H1 (cell line): Measurements from ENCODE around the gene YPEL4. TPM values are rescaled to one million over a fixed set of nuclear protein-coding genes. Genes with fewer than 3 reads are reported as not detected.

Experiments used
- CTCF ChIA-PET: fragments of 300-600 bp; sonication (Branson Sonifier 250); formaldehyde crosslinking; loops from one replicate; lab custom pipeline; 2021; ENCODE audit not compliant: partially characterized antibody; lab: Charles Lee
- POLR2A ChIA-PET: fragments of 300-600 bp; sonication (Branson Sonifier 250); formaldehyde crosslinking; loops from one replicate; lab custom pipeline; 2021; ENCODE audit warnings: inconsistent platforms; ENCODE audit not compliant: partially characterized antibody; lab: Charles Lee
- DNase-seq, 2 experiments: peaks; one replicate each; pipeline versions ENCODE4 v3.0.0 to v3.0.0-alpha.2; 2010 to 2022; ENCODE audit warnings: low spot score in 2 of 2, low read depth in 1 of 2, mixed read lengths in 1 of 2
- FAIRE-seq: peaks from 2 replicates; lab custom pipeline; 2011; peaks lifted over from hg19 to GRCh38; lab: Jason Lieb, UNC
- H2AFZ ChIP-seq: 2 replicates; pipeline ENCODE4 v1.8.1; 2012; ENCODE audit warnings: low read length, inconsistent platforms
- H2AK5ac ChIP-seq: 2 replicates; pipeline ENCODE4 v1.6.1; 2013; ENCODE audit warnings: low read depth, low read length
- H2BK120ac ChIP-seq: replicated peaks from 2 replicates; pipeline ENCODE3; 2013; ENCODE audit warnings: low read depth, low read length, inconsistent platforms
- H2BK12ac ChIP-seq: 2 replicates; pipeline ENCODE4 v1.6.1; 2013; ENCODE audit warnings: low read depth, low read length
- H2BK15ac ChIP-seq: 2 replicates; pipeline ENCODE4 v1.6.1; 2013; ENCODE audit warnings: low read length
- H2BK20ac ChIP-seq: 2 replicates; pipeline ENCODE4 v1.6.1; 2013; ENCODE audit warnings: low read length
- H2BK5ac ChIP-seq: 2 replicates; pipeline ENCODE4 v1.6.1; 2013; ENCODE audit warnings: low read depth, low read length
- H3K14ac ChIP-seq: 2 replicates; pipeline ENCODE4 v1.6.1; 2013; ENCODE audit warnings: inconsistent platforms; ENCODE audit not compliant: insufficient read length
- H3K18ac ChIP-seq: 2 replicates; pipeline ENCODE4 v1.6.1; 2013; ENCODE audit warnings: low read length; ENCODE audit errors: extremely low read depth
- H3K23ac ChIP-seq: 2 replicates; pipeline ENCODE4 v1.6.1; 2013; ENCODE audit warnings: inconsistent platforms; ENCODE audit not compliant: insufficient read length
- H3K23me2 ChIP-seq: 2 replicates; pipeline ENCODE4 v1.6.1; 2013; ENCODE audit warnings: low read depth, low read length
- H3K27ac ChIP-seq: 2 replicates; pipeline ENCODE4 v1.6.1; 2011; ENCODE audit warnings: low read depth, low read length, inconsistent platforms
- H3K27me3 ChIP-seq, 4 experiments: replicated peaks in 1 of 4; 1 replicate in 1 of 4; 2 replicates in 3 of 4; pipeline versions ENCODE4 v1.6.1 to v1.8.1; 2011 to 2013; ENCODE audit warnings: low read length in 3 of 4, mild to moderate bottlenecking in 3 of 4, inconsistent platforms in 2 of 4, mixed read lengths in 2 of 4, moderate library complexity in 1 of 4; ENCODE audit not compliant: control insufficient read depth in 3 of 4, insufficient read depth in 3 of 4; ENCODE audit errors: extremely low read depth in 1 of 4
- H3K36me3 ChIP-seq, 4 experiments: 2 replicates each; pipeline versions ENCODE4 v1.6.1 to v1.8.1; 2011 to 2013; ENCODE audit warnings: mild to moderate bottlenecking in 4 of 4, low read length in 3 of 4, moderate library complexity in 2 of 4, control low read depth in 1 of 4, inconsistent platforms in 1 of 4; ENCODE audit not compliant: insufficient read depth in 4 of 4, control insufficient read depth in 2 of 4
- H3K4ac ChIP-seq: replicated peaks from 2 replicates; pipeline ENCODE3; 2013; ENCODE audit warnings: low read length, low read depth, mixed read lengths, inconsistent platforms; ENCODE audit not compliant: insufficient read length
- H3K4me1 ChIP-seq, 4 experiments: replicated peaks in 1 of 4; 1 replicate in 1 of 4; 2 replicates in 3 of 4; pipeline versions ENCODE4 v1.6.1 to v1.8.1; 2011 to 2013; ENCODE audit warnings: low read length in 3 of 4, inconsistent platforms in 2 of 4, mixed read lengths in 1 of 4; ENCODE audit not compliant: insufficient read depth in 4 of 4, control insufficient read depth in 3 of 4
- H3K4me2 ChIP-seq, 2 experiments: 2 replicates each; pipeline versions ENCODE4 v1.6.1 to v1.8.1; 2011 to 2013; ENCODE audit warnings: low read depth in 2 of 2, low read length in 2 of 2, control low read depth in 1 of 2, inconsistent platforms in 1 of 2, mild to moderate bottlenecking in 1 of 2; ENCODE audit not compliant: insufficient read depth in 1 of 2
- H3K4me3 ChIP-seq, 4 experiments: fragments of 200-600, 300-600 bp in 1 of 4; sonication (generic), shearing (Covaris generic), sonication (Bioruptor Twin) in 1 of 4; 2 replicates each; pipeline versions ENCODE4 v1.5.1 to v1.8.1; 2011 to 2016; ENCODE audit warnings: low read length in 4 of 4, low read depth in 3 of 4, control low read depth in 2 of 4, inconsistent platforms in 2 of 4, mild to moderate bottlenecking in 2 of 4, mixed read lengths in 1 of 4, moderate library complexity in 1 of 4; ENCODE audit not compliant: insufficient read depth in 2 of 4; ENCODE audit errors: extremely low read depth in 1 of 4
- H3K56ac ChIP-seq: replicated peaks from 2 replicates; pipeline ENCODE3; 2013; ENCODE audit warnings: low read depth, mild to moderate bottlenecking, mixed read lengths, low read length, inconsistent platforms; ENCODE audit not compliant: insufficient read length
- H3K79me1 ChIP-seq: 2 replicates; pipeline ENCODE4 v1.6.1; 2013; ENCODE audit warnings: low read depth, low read length, control low read depth
- H3K79me2 ChIP-seq, 2 experiments: 2 replicates each; pipeline versions ENCODE4 v1.6.1 to v1.8.1; 2012 to 2013; ENCODE audit warnings: low read length in 2 of 2, mild to moderate bottlenecking in 2 of 2, inconsistent platforms in 1 of 2; ENCODE audit not compliant: insufficient read depth in 2 of 2, control insufficient read depth in 1 of 2
- H3K9ac ChIP-seq, 4 experiments: replicated peaks in 1 of 4; 1 replicate in 1 of 4; 2 replicates in 3 of 4; pipeline versions ENCODE4 v1.6.1 to v1.8.1; 2011 to 2013; ENCODE audit warnings: low read depth in 3 of 4, low read length in 3 of 4, control low read depth in 2 of 4, mild to moderate bottlenecking in 2 of 4, moderate library complexity in 2 of 4, inconsistent platforms in 1 of 4; ENCODE audit errors: extremely low read depth in 1 of 4
- H3K9me3 ChIP-seq, 2 experiments: 2 replicates each; pipeline versions ENCODE4 v1.6.1 to v1.8.1; 2012 to 2013; ENCODE audit warnings: mild to moderate bottlenecking in 2 of 2, moderate library complexity in 2 of 2, control low read depth in 1 of 2, inconsistent platforms in 1 of 2, low read depth in 1 of 2, low read length in 1 of 2, mixed read lengths in 1 of 2; ENCODE audit not compliant: insufficient read depth in 2 of 2
- H4K20me1 ChIP-seq, 2 experiments: replicated peaks in 1 of 2; 2 replicates each; pipeline versions ENCODE3 to v1.8.1; 2011 to 2013; ENCODE audit warnings: inconsistent platforms in 2 of 2, low read length in 2 of 2, mild to moderate bottlenecking in 1 of 2; ENCODE audit not compliant: insufficient read depth in 2 of 2, control insufficient read depth in 1 of 2
- H4K5ac ChIP-seq: 2 replicates; pipeline ENCODE4 v1.6.1; 2013; ENCODE audit warnings: low read length, low read depth, mixed read lengths, inconsistent platforms; ENCODE audit not compliant: insufficient read length
- H4K8ac ChIP-seq: 2 replicates; pipeline ENCODE4 v1.8.0; 2013; ENCODE audit warnings: mild to moderate bottlenecking, moderate library complexity, low read length, inconsistent platforms; ENCODE audit not compliant: insufficient read depth; ENCODE audit errors: extremely low read depth
- H4K91ac ChIP-seq: replicated peaks from 2 replicates; pipeline ENCODE3; 2013; ENCODE audit warnings: low read length, mixed read lengths, inconsistent platforms; ENCODE audit not compliant: insufficient read length
- BACH1 ChIP-seq: IDR thresholded peaks from 2 replicates; pipeline ENCODE4 v1.6.1; 2012; ENCODE audit warnings: low read length, improper control_type of control experiment
- CBX8 ChIP-seq: fragments of 300-800, 300-1000 bp; sonication (generic); IDR thresholded peaks from 2 replicates; pipeline ENCODE4 v1.7.1; 2016; ENCODE audit warnings: low read depth, low read length, borderline replicate concordance
- CHD1 ChIP-seq: IDR thresholded peaks from 2 replicates; pipeline ENCODE4 v1.6.1; 2012; ENCODE audit warnings: low read depth, low read length, improper control_type of control experiment
- EGR1 ChIP-seq: IDR thresholded peaks from 2 replicates; pipeline ENCODE4 v1.6.1; 2011; ENCODE audit warnings: low read depth, low read length, borderline replicate concordance
- HDAC6 ChIP-seq: IDR thresholded peaks from one replicate; pipeline ENCODE4 v1.7.1; 2012; ENCODE audit warnings: low read depth, mild to moderate bottlenecking, inconsistent platforms, low read length, moderate library complexity
- KDM4A ChIP-seq: IDR thresholded peaks from one replicate; pipeline ENCODE4 v1.7.1; 2012; ENCODE audit warnings: low read depth, mild to moderate bottlenecking, moderate library complexity, low read length, inconsistent platforms; ENCODE audit not compliant: severe bottlenecking
- PHF8 ChIP-seq: fragments of 200-600 bp; sonication (generic); conservative IDR thresholded peaks from 2 replicates; pipeline ENCODE4 v1.7.1; 2012; ENCODE audit warnings: low read depth, mild to moderate bottlenecking, inconsistent platforms, low read length, moderate library complexity
- RXRA ChIP-seq: IDR thresholded peaks from 2 replicates; pipeline ENCODE4 v1.6.1; 2011; ENCODE audit warnings: low read depth, mild to moderate bottlenecking, low read length, moderate library complexity; ENCODE audit not compliant: insufficient read depth
- SIN3A ChIP-seq, 2 experiments: IDR thresholded peaks in 1 of 2; conservative IDR thresholded peaks in 1 of 2; 2 replicates each; pipeline ENCODE4 v1.6.1; 2011 to 2012; ENCODE audit warnings: low read length in 2 of 2, improper control_type of control experiment in 1 of 2, low read depth in 1 of 2, mild to moderate bottlenecking in 1 of 2
- SP2 ChIP-seq: IDR thresholded peaks from 2 replicates; pipeline ENCODE4 v1.6.1; 2012; ENCODE audit warnings: mild to moderate bottlenecking, low read length, inconsistent platforms
- TAF1 ChIP-seq: IDR thresholded peaks from 2 replicates; pipeline ENCODE4 v1.6.1; 2011; ENCODE audit warnings: mild to moderate bottlenecking, low read depth, low read length
- TBP ChIP-seq: IDR thresholded peaks from 2 replicates; pipeline ENCODE4 v1.6.1; 2011; ENCODE audit warnings: low read depth, low read length, improper control_type of control experiment
- WGBS, 2 experiments: shearing (Covaris generic) in 1 of 2; methylation state at CpG; one replicate each; pipeline versions ENCODE4 v1.1.6 to v1.1.7; 2013 to 2015; ENCODE audit warnings: low lambda C conversion rate in 2 of 2, mixed read lengths in 2 of 2, inconsistent platforms in 1 of 2, low coverage in 1 of 2, missing lambda C conversion rate in 1 of 2; ENCODE audit not compliant: insufficient replicate concordance in 2 of 2, insufficient coverage in 1 of 2, insufficient read length in 1 of 2; ENCODE audit errors: extremely low coverage in 1 of 2, missing lambda C conversion rate in 1 of 2; 5-methylcytosine and 5-hydroxymethylcytosine counted together
- polyA plus RNA-seq, 7 experiments: library from polyadenylated mRNA; depleted of rRNA in 3 of 7; stranded (reverse) in 5 of 7; unstranded in 2 of 7; fragments of >200 nt in 5 of 7; fragments of 200-250 nt in 2 of 7; gene quantifications; 1 replicate in 5 of 7; 2 replicates in 1 of 7; 4 replicates in 1 of 7; pipeline versions ENCODE4 v1.2.1 to v1.2.3, GENCODE V29; 2011 to 2013; ENCODE audit warnings: missing spikeins in 2 of 7, mixed read lengths in 2 of 7
- total RNA-seq: library from RNA; stranded (reverse); fragmentation: NEBNext Ultra II Directional; extraction: Animal tissue kit (Norgen Biotek cat#: 25700); gene quantifications from 2 replicates; pipeline ENCODE4 v1.2.1, GENCODE V29; 2021

YPEL4 gene
- total and polyA plus RNA-seq, 2 of the 8 experiments (the other 6 are each of a cell fraction or from before 2014, with no cell fraction given) = 0.13 to 0.38 TPM

DNA sequence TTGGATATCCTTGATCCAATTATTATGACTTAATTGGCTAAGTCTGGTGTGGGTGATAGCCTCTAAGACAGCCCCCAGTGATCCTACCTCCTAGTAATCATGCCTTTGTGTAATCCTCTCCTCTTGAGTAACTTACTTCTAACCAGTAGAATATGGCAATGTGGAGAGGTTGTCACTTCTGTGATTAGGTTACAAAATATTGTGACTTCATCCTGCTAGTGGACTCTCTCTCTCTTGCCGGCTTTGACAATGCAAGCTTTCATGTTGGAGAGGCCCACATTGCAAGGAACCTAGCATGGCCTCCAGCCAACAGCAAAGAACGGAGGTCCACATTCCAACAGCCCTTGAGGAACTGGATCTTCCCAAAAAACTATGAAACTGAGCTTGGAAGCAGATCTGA lies 19.5 kb downstream of the YPEL4 start:
- H4K91ac ChIP-seq = no peak overlapping the region
- no peak overlapping the region for H2BK5ac ChIP-seq
- H3K4ac ChIP-seq = no peak overlapping the region
- H4K20me1 ChIP-seq = no peaks in the 10 kb centered on the region
- no peaks in the 10 kb centered on the region for H3K79me2 ChIP-seq
- H3K23ac ChIP-seq = no peak overlapping the region
- H2BK12ac ChIP-seq = no peak overlapping the region
- no peak overlapping the region for H3K14ac ChIP-seq
- no peak overlapping the region for H3K18ac ChIP-seq
- FAIRE-seq (no peak), DNase-seq (no peak)
- 89% methylated on average over 2 of the region's 2 CpGs; no CpG with 5 or more reads in 1 of the 2 experiments for WGBS, 2 experiments
- no peak overlapping the region for H2BK120ac ChIP-seq
- no peak overlapping the region for H2BK15ac ChIP-seq
- no peak overlapping the region for H4K8ac ChIP-seq
- no peaks in the 10 kb centered on the region; a peak in 1 of 7 replicates for H3K27me3 ChIP-seq
- no peak overlapping the region for H2AFZ ChIP-seq
- H4K5ac ChIP-seq = no peak overlapping the region
- no peaks in the 10 kb centered on the region for H3K9me3 ChIP-seq
- ChIA-PET POLR2A (interaction anchor here (2.1 to 29.6 kb wide), 4 partner anchors 11 to 27 kb away, joined by 7 to 1546 read pairs (median 252); partner anchors contain the start of genes CLP1, SERPING1 and YPEL4), CTCF (interaction anchor here (0.7 to 3.9 kb wide), 5 partner anchors 11 to 137 kb away, joined by 3 to 24 read pairs (median 5); partner anchors contain the start of gene UBE2L6)
- H3K9ac ChIP-seq = no peak overlapping the region; a peak in 1 of 7 replicates
- no peaks in the 10 kb centered on the region for H3K36me3 ChIP-seq
- no peak overlapping the region for H3K56ac ChIP-seq
- H3K79me1 ChIP-seq = no peaks in the 10 kb centered on the region
- no peak overlapping the region for H2BK20ac ChIP-seq
- TF ChIP-seq CHD1 = no peak
- no peak for TF ChIP-seq SIN3A (conservative IDR thresholded peaks at IDR 0.05 in 1 of 2, IDR thresholded peaks at IDR 0.05 in 1 of 2; ENCODE audit: low read depth in 1 of 2, low read length in 2 of 2)
- TF ChIP-seq EGR1 = no peak
- TF ChIP-seq CBX8 = no peak
- TF ChIP-seq HDAC6 = no peak
- TF ChIP-seq TAF1 = no peak
- no peak for TF ChIP-seq TBP
- no peak for TF ChIP-seq BACH1
- TF ChIP-seq RXRA = no peak
- no peak for TF ChIP-seq SP2
- TF ChIP-seq KDM4A = no peak
- no peak for TF ChIP-seq PHF8
- H3K27ac ChIP-seq = no peak overlapping the region
- no peaks in the 10 kb centered on the region for H3K4me1 ChIP-seq
- no peaks in the 10 kb centered on the region for H3K23me2 ChIP-seq
- H2AK5ac ChIP-seq = no peak overlapping the region
- H3K4me2 ChIP-seq = no peak overlapping the region
- no peak overlapping the region for H3K4me3 ChIP-seq
